SW480 (cell line): Measurements from ENCODE around the gene WNT7A.

Experiments
- DNase-seq: peaks from one replicate; pipeline ENCODE4 v3.0.0-alpha.2; 2016; ENCODE audit warnings: low spot score

Gene WNT7A

DNA sequence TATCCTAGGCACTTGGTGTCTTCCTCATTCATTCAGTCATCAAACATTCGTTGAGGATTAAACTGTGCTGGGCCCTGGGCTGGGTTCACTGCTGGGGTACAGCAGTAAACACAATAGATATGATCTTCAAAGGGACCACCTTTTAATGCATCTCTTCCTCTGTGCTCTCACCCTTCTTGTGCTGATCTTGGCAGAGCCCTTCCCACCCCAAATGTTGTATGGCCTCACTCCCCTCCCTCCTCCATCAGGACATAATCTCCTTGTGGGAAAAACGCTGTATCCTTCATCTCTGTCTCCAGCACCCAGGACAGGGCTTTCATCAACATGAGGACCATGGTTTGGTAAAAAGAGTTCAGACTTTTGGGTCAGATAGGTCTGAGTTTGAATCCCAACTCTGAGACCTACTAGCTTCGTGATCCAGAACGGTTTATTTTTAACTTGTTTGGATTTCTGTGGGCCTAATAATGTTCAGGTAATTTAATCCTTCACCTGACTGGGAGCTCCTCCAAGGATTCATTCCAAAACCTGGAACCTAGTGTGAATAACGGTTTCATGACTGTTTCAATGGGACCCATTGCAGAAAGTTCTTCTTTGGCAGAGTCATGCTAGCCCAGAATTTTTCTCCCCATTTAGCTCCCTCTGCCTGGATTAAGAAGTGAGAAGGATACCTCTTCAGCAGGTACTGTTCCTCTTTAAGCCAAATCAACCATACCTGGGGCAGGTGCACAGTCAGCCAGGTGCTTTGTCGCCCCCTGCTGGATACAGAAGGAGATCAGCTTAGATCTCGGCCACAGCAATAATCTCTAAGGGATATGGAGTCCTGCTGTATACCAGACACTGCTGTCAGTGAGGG lies 5.2 kb upstream of the WNT7A start:
- peak; percentile 78 for DNase-seq

DNA sequence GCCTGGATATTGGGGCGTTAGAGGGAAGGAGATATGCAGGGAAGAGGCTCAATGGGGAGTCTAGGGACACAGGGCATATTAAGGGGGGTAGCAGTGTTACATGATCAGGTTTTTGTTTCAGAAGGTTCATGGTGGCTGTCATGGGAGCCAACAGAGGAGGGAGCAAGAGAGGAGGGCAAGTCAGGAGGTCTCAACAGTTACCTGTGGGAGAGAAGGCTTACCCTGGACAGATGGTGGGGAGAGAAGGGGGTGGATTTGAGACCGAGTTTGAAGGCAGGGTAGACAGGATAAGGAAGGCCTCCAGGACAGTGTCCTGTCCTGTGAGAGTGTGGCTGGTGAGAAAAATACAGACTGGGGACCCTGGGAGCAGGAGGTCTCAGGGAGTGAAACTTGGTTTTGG lies 3.8 kb upstream of the WNT7A start:
- no peak for DNase-seq

DNA sequence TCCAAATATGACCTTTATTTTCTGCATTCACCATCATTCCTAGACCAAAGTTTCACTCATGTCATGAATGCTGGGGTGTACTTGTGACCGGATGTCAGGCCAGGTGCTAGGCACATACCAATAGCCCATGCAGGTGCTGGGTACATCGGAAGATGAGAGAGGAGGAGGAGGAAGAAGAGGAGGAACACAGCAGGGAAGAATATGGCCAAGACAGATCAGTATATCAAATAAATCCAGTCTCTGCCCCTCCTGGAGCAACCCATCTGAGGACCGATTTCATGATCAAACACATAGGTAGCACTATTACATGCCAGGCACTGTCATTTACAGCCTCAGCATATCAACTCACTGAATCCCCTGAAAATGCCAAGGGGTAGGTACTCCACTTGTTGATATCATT lies 3.0 kb upstream of the WNT7A start:
- no peak for DNase-seq

DNA sequence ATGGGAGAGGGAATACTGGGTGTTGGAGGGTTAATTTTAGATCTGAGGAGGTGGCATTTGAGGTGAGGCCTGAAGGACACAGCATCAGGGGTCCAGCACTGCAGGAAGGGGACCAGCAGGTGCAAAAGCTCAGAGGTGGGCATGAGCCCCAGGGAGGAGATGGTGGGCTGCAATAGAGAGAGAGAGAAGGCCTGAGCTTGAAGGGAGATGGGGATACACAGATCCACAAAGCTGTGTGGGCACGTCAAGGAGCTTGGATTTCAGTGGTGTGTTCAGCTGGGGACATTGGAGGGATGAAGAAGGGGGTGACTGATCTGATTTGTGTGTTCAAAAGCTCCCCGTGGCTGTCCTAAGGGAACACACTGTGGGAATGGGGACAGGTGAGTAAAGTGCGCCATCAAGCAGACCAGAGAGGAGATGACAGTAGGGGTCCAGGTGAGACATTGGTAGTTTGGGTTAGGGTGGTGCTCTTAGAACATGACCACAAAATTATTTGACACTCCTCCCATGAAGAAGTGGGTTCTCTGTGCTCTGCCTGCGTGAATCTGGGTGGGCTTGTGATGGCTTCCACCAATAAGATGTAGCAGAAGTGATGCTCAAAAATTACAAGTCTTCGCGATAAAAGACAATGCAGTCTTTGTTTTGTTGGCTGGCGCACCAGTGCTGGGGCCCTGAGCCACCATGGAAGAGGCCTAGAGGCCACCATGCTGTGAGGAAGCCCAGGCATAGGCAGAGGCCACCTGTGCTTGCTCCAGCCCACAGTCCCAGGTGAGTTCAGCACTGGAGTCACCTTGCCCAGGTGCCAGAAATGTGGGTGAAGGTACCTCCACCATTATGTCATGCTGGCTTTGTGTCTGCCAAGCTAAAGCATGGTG lies 1.9 kb upstream of the WNT7A start:
- DNase-seq, result no peak

DNA sequence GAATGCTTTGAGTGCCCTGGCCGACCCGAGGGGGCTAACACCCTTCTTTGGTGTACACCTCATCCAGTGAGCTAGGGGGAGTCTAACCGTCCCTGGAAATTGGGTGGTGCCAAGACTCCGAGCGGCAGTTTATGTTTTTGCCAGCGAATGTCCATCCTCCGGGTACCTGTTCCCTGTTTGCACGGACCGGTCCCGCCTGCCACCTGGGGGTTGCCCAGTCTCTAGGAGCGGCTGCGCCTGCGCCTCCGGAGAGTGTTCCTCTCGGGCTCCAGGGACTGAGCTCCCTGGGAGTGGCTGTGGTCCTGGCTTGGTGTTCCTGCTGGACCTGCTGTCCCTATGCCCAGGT lies 913 bp upstream of the WNT7A start:
- DNase-seq, result no peak

DNA sequence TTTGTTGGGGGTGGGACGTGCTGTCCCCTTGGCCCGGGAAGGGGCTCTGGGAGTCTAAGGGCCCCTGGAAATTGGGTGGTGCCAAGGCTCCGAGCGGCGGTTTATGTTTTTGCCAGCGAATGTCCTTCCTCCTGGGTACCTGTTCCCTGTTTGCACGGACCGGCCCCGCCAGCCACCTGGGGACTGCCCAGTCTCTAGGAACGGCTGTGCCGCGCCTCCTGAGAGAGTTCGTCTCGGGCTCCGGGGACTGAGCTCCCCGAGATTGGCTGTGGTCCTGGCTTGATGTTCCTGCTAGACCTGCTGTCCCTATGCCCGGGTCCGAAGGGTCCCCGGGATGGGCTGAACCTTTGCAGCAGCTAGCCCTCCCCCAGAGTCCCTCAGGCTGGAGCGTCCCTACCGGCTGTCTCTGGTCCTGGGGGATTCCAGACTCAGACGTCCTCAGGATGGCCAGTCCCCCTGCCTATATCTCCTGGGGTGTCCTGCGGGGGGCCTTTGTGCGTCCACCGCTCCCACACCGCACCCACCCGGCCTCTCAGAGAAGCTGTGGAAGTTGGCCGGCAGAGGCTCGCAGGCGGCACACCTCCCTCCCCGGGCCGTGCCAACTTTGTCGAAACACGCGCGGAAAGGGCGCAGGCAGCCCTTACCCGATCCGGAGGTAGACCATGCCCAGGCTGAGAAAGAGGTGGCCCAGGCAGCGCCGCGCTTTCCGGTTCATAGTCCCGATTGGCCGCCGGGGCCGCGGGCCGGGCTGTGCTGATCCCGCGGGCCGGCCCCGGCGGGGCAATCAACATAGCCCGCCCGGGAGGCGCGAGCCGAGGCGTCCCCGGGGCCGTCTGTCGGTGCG lies 547 bp downstream of the WNT7A start:
- DNase-seq, result peak; percentile 32

DNA sequence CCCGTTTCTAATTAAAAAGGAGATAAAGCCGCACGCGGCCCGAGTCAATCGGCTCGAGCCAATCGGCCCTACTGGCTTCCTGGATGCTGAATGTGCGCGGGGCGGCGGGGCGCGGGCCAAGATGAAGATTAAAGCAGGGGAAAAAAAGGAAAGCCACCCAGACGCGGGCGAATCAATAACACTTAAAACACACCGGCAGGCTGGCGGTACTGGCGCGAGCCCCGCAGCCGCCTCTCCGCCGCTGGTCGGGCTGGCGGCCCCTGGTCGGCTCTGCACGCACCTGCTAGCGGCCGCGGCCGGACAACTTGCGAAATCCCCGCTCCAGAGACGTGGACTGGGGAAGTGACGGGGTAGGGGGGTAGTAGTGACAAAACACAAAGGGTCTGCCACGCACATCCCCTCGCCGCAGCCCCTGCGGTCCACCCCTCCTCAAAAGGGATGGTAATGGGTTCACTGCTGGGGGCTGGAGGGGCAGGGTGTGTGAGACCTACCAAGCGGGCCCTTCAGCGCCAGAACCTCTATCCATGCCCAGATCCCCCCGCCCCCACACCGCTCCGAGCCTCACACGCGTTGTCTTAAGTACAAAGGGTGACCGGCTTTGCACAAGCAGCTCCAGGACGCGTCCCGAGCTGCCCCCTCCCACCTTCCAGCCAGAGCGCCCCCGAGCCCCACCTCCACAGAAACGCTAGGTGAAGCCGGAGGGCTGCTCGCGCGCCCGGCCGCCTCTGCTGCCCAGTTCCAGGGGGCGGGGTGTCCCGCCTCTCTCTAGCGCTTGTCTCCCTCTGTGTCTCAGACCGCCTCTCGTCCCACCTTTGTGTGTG lies 1.4 kb downstream of the WNT7A start:
- DNase-seq, result no peak

DNA sequence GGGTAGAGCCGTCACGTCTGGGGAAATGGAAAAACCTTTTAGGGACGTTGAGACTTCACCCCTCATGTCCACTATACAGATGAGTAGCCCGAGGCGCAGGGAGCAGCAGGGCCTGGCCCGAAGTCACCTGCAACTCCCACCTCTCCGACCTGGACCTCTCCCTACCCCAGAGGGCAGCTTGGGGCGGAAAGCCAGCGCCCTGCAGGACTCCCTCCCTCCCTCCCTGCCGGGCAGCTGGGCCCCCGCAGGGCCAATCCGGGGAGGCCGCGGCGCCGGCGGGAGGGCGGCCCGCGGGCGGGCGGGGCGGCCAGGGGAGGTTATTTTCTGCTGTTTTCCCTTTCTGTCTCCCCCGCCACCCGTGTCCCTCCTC lies 2.0 kb downstream of the WNT7A start:
- DNase-seq, result no peak

DNA sequence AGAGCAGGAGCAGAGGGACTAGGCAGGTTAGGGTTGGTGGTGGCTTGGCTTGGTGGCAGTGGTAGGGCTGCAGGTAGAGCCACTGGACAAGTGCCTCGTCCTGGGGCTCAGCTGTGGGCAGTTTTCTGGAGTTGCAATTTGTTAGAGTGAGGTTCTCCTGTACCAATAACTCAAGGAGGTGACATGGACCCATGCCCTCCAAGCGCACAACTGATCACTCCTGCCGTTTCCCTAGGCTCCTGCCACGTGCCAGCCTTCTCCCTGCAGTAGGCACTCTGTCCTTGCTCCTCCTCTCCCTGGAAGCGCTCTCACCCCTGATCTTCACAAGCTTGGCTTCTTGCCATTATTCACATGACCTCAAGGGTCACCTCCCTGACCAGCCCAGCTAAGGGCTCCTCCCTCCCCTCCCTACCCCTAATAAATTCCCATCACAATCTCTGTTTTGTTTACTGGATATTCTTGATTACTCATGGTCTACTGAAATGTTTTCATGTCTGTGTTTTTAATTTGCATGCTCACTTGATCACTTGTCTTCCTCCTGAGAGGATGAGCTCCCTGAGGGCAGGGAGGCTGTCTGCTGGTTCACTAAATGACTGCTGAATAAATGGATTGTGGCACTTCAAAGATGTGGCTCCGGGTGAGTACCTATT lies 3.3 kb downstream of the WNT7A start:
- DNase-seq, result no peak

DNA sequence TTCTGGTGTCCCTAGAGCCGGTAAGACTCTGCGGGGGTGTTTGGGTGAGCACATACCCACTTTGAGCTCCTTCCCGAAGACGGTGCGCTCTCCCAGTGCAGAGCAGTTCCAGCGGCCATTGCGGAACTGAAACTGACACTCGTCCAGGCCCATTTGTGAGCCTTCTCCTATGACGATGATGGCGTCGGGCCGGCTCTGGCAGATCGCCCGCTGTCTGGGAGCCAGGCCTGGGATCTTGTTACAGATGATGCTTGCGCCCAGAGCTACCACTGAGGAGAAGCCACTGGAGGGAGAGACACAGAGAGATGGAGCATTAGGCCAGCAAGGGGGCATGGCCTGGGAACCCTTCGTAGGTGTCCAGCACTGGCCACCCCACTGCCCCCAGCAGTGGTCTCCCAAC lies 5.0 kb downstream of the WNT7A start:
- DNase-seq, result no peak

DNA sequence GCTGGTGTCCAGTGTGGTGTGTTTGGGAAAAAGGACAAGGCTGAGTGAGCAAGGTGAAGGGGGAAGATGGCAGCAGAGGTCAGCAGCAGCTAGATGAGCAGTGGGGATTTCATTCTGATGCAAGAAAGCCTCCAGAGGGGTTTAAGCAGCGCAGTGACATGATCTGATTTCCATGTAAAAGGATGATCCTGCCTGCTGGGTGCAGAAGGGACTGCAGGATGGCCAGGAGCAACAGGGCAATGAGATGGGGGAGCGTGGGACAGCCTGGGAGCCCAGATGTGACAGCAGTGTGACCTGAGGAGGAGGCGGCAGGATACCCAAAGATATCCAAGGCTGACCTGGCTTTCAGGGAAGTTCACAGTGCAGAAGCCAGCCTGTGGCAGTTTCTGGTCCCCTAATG lies 6.1 kb downstream of the WNT7A start:
- no peak for DNase-seq

DNA sequence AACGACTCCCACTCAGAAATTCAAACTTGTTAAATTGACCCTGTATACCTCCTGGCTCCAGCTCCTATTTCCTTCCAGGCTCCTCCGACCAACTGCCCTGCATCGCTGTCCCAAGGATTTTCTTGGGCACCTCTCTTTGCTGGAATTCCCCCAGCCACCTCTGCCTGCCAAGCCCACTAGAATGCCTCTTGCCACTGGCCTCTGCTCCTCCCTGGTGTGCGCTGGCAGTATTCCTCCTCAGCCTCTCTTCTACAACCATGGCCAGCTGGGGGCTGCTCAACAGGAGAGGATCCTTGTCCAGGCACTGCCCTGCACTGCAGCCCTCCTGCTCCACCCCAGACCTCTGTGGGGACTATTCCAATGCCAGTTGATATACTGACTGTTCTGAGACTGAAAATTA lies 7.4 kb downstream of the WNT7A start:
- DNase-seq, result no peak

DNA sequence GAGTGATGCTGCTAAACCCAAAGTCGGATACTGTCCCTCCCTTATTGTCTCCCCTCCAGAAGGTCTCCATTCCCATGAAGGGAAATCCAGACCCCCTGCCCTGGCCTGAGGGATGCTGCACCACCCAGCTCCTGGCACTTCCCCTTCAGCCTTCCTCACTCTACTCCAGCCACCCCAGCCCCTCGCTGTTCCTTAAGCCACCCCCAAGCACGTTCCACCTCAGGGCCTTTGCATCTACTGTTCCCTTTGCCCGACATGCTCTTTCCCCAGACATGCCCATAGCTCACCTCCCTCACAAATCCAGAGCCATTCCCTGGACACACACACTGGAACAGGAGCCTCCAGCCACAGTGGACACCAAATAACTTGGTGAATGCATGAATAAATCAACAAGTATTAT lies 8.1 kb downstream of the WNT7A start:
- no peak for DNase-seq

DNA sequence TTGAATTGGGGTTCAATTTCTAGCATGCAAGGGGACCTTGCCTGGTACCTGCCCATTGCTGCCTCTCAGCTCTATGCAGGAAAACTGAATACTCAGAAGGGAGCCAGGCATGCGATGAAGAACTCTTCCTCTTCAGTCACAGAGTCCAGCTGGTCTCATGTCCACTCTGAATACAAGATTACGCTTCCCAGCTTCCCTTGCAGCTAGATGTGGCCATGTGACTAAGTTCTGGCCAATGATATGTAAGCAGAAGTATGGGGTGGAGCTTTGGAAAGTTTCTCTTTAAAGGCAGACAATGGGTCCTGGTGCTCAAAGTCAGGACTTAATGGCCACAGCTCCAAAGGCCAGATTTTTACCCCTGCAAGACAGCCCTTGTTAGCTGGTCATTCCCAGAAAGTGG lies 9.0 kb downstream of the WNT7A start:
- no peak for DNase-seq

DNA sequence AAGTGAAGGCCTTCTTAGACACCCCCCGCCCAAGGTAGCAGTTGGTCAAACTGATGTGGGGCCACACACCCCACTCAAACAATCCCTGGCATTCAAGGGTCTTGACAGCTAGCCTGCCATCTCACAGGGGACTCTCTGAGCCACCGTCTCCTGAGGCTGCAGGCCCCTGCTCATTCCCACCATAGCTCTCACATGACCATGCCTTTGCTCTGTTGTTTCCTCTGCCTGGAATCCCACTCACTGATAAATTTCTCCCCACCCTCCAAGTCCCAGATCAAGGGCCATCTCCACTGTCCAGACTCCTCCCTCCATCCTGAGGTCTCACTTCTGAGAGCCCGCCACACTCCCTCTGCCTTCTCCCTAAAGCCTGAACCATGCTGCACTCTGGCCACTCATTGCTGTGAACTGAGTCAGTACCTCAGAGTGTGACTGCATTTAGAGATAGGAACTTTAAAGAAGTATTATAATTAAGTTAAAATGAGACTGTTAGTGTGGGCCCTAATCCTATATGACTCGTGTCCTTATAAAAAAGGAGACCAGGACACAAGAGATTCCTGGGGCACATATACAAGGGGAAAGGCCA lies 10.0 kb downstream of the WNT7A start:
- no peak for DNase-seq

DNA sequence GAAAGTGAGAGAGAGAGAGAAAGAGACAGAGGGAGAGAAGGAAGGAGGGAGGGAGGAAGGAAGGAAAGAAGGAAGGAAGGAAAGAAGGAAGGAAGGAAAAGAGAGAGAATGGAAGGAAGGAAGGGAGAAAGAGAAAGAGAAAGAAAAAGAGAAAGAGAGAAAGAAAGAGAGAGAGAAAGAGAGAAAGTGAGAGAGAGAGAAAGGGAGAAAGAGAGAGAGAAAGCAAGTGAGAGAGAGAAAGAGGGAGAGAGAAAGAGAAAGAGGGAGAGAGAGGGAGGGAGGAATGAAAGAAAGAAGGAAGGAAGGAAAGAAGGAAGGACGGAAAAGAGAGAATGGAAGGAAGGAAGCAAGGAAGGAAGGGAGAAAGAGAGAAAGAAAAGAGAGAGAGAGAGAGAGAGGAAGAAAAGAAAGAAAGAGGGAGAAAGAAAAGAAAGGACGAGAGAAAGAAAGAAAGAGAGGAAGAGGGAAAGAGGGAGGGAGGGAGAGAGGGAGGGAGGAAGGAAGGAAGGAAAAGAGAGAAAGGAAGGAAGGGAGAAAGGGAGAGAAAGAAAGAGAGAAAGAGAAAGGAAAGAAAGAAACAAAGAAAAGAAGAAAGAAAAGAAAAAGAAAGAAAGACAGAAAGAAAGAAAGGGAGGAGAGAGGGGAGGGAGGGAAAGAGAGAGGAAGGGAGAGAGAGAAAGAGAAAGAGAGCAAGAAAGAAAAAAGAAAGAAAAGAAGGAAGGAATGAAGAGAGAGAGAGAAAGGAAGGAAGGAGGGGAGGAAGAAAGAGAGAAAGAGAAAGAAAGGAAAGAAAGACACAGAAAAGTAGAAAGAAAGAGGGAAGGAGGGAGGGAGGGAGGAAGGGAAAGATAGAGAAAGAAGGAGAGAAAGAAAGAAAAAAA lies 10.8 kb downstream of the WNT7A start:
- DNase-seq, result no peak

DNA sequence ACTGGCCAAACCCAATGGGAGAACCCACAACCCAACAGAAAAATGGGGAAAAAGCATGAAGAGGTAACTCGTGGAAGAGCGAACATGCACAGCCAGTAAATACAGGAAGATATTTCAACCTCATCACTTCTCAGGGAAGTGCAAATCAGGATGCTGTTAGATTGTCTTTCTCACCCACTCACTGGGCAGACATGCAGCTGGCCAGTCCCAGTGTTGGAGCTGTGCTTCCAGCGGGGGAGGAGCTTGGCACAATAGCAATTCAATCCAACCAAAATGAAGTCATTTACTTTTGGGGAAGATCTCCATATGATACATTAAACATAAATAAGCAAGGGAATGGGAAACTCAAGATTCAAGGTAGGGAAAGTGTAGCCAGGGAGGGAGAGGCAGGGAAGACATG lies 12.1 kb downstream of the WNT7A start:
- no peak for DNase-seq

DNA sequence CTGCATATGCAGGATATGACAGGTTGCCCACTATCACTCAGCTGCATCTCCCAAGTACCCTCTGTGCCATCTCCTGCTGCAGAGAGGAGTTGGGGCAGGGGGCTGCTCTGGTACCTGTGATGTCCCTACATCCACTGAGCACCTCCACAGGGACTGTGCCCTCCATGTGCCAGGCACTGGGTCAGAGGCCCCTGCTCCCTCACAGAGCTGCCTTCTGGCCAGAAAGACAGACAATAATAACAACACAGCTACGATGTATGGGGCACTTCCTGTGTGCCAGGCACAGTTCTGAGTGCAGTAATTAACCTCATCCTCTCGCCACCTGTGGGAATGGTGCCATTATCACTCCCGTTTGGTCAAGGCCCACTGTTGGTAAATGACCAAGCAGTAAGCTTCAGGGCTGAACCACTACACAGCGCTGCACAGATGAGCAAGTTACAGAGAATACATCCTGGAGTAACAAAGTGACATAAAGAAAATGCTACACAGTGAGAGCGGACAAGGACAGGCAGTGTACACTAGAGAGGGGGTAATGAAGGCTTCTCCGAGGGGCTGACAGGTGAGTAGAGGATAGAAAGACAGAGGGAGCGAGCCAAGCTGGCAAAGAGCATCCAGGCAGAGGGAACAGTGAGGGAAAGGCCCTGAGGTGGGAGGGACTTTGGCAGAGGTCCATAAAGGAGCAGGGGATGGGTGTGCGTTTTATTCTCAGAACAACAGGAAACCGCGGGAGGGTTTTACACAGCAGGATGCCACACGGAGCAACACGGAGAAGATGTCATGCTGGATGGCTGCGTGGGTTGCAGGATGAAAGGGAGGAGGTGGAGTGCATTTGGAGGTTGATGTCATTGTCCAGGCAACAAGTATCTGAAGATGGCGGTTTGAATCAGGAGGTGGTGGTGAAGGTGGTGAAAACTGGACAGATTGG lies 13.6 kb downstream of the WNT7A start:
- no peak for DNase-seq

DNA sequence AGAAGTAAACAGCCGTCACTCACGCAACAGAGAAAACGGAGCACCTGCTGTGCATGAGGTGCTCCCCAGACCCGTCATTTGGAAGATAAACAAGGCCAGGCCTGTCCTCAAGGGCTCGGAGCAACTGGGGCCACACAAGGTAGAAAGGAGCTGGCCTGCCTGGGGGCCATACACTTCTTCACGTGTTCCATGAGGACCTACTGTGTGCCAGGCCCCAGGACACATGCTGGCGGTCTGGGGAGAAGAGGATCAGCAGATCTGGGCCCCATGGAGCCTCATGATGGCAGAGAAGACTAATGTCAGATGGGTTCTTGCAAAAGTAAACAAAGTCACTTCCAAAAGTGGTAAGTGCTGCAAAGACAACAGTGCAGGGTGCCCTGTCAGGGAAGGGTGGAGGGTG lies 14.3 kb downstream of the WNT7A start:
- DNase-seq, result no peak
